Measurements from ENCODE around the gene ZBTB20.

The ZBTB20 gene

GRCh38 chr3:115040673-115041286 lies 106.3 kb downstream of the ZBTB20 start:
- Histone ChIP-seq H2AFZ (ENCODE audit: low read depth, low read length, severe bottlenecking) (no peak overlapping the region), H3K79me2 (ENCODE audit: insufficient read depth, low read length) (no peaks in the 10 kb centered on the region), H3K4me3 (ENCODE audit: insufficient read depth, low read length, poor library complexity, severe bottlenecking) (no peak overlapping the region), H3K36me3 (ENCODE audit: low read length) (no peaks in the 10 kb centered on the region), H3K27ac (ENCODE audit: low read depth, low read length) (no peak overlapping the region), H3K9ac (ENCODE audit: low read length) (no peak overlapping the region), H3F3A (ENCODE audit: insufficient read depth) (no peaks in the 10 kb centered on the region), H3K9me2 (replicated peaks; ENCODE audit: insufficient read depth, low read length) (no peaks in the 10 kb centered on the region), H3K27me3 (ENCODE audit: low read length) (no peaks in the 10 kb centered on the region), H3K4me2 (ENCODE audit: low read depth, low read length, poor library complexity, severe bottlenecking) (no peak overlapping the region), H4K20me1 (ENCODE audit: low read depth, low read length) (0 out of 2 replicates have a peak, but pooled peaks cover 4% of the 10 kb centered on the region), H3K9me3 (ENCODE audit: insufficient read depth, low read length) (no peaks in the 10 kb centered on the region)
- TF ChIP-seq CTCF (IDR thresholded peaks at IDR 0.05; ENCODE audit: insufficient read depth, low read length, poor library complexity, severe bottlenecking), result peak; percentile 70
- no peak for TF ChIP-seq EZH2phosphoT487 (conservative IDR thresholded peaks at IDR 0.05; ENCODE audit: low read length)

- no peaks in the 10 kb centered on the region for H3K79me2 ChIP-seq (ENCODE audit: insufficient read depth, low read length)
- no peak overlapping the region for H2AFZ ChIP-seq (ENCODE audit: low read depth, low read length, severe bottlenecking)
- no peaks in the 10 kb centered on the region for H3K36me3 ChIP-seq (ENCODE audit: low read length)
- H4K20me1 ChIP-seq (ENCODE audit: low read depth, low read length), result 0 out of 2 replicates have a peak, but pooled peaks cover 4% of the 10 kb centered on the region
- H3K9me2 ChIP-seq (replicated peaks; ENCODE audit: insufficient read depth, low read length), result no peaks in the 10 kb centered on the region
- no peak overlapping the region for H3K4me3 ChIP-seq (ENCODE audit: insufficient read depth, low read length, poor library complexity, severe bottlenecking)
- H3F3A ChIP-seq (ENCODE audit: insufficient read depth), result no peaks in the 10 kb centered on the region
- H3K4me2 ChIP-seq (ENCODE audit: low read depth, low read length, poor library complexity, severe bottlenecking), result no peak overlapping the region
- no peak overlapping the region for H3K27ac ChIP-seq (ENCODE audit: low read depth, low read length)
- no peak for TF ChIP-seq EZH2phosphoT487 (conservative IDR thresholded peaks at IDR 0.05; ENCODE audit: low read length)
- TF ChIP-seq CTCF (IDR thresholded peaks at IDR 0.05; ENCODE audit: insufficient read depth, low read length, poor library complexity, severe bottlenecking), result no peak
- H3K9ac ChIP-seq (ENCODE audit: low read length), result no peak overlapping the region
- H3K9me3 ChIP-seq (ENCODE audit: insufficient read depth, low read length), result no peaks in the 10 kb centered on the region
- H3K27me3 ChIP-seq (ENCODE audit: low read length), result no peaks in the 10 kb centered on the region
Observed at GRCh38 chr3:115040246-115040645, 106.8 kb downstream of the ZBTB20 start.

- Histone ChIP-seq H3K9ac (ENCODE audit: low read length) (no peak overlapping the region), H4K20me1 (ENCODE audit: low read depth, low read length) (0 out of 2 replicates have a peak, but pooled peaks cover 4% of the 10 kb centered on the region), H3K79me2 (ENCODE audit: insufficient read depth, low read length) (no peaks in the 10 kb centered on the region), H3K4me2 (ENCODE audit: low read depth, low read length, poor library complexity, severe bottlenecking) (no peak overlapping the region), H3K27me3 (ENCODE audit: low read length) (no peaks in the 10 kb centered on the region), H3K36me3 (ENCODE audit: low read length) (no peaks in the 10 kb centered on the region), H3K9me2 (replicated peaks; ENCODE audit: insufficient read depth, low read length) (no peaks in the 10 kb centered on the region), H3K27ac (ENCODE audit: low read depth, low read length) (no peak overlapping the region), H3K9me3 (ENCODE audit: insufficient read depth, low read length) (no peaks in the 10 kb centered on the region), H3F3A (ENCODE audit: insufficient read depth) (no peaks in the 10 kb centered on the region), H3K4me3 (ENCODE audit: insufficient read depth, low read length, poor library complexity, severe bottlenecking) (no peak overlapping the region), H2AFZ (ENCODE audit: low read depth, low read length, severe bottlenecking) (no peak overlapping the region)
- TF ChIP-seq CTCF (IDR thresholded peaks at IDR 0.05; ENCODE audit: insufficient read depth, low read length, poor library complexity, severe bottlenecking) (no peak), EZH2phosphoT487 (conservative IDR thresholded peaks at IDR 0.05; ENCODE audit: low read length) (no peak)
Observed at GRCh38 chr3:115038817-115039216, 108.3 kb downstream of the ZBTB20 start.

All from SU-DHL-6 (cell line).